RWPE1 (cell line): ENCODE results near the gene CMTM6.

Experiments
- CTCF ChIA-PET: fragments of 350-600 bp; sonication (Branson Sonifier 250); formaldehyde crosslinking; extraction: SDS; loops from one replicate; lab custom pipeline; 2021; lab: Yijun Ruan, JAX
- POLR2A ChIA-PET: fragments of 400-600 bp; formaldehyde crosslinking; extraction: SDS; loops from one replicate; lab custom pipeline; 2020; ENCODE audit warnings: antibody characterized with exemption; ENCODE audit not compliant: low non-redundant PET; lab: Yijun Ruan, JAX
- DNase-seq: peaks from one replicate; pipeline ENCODE4 v3.0.0; 2012; ENCODE audit warnings: low spot score
- H3K27ac ChIP-seq: fragments of 450-650 bp; 2 replicates; pipeline ENCODE4 v1.5.1; 2017
- TF ChIP-seq, protein P1 (sequence below): fragments of 450-650 bp; conservative IDR thresholded peaks from 2 replicates; pipeline ENCODE4 v1.5.1; 2017; ENCODE audit warnings: low read depth, mild to moderate bottlenecking

Gene CMTM6

DNA sequence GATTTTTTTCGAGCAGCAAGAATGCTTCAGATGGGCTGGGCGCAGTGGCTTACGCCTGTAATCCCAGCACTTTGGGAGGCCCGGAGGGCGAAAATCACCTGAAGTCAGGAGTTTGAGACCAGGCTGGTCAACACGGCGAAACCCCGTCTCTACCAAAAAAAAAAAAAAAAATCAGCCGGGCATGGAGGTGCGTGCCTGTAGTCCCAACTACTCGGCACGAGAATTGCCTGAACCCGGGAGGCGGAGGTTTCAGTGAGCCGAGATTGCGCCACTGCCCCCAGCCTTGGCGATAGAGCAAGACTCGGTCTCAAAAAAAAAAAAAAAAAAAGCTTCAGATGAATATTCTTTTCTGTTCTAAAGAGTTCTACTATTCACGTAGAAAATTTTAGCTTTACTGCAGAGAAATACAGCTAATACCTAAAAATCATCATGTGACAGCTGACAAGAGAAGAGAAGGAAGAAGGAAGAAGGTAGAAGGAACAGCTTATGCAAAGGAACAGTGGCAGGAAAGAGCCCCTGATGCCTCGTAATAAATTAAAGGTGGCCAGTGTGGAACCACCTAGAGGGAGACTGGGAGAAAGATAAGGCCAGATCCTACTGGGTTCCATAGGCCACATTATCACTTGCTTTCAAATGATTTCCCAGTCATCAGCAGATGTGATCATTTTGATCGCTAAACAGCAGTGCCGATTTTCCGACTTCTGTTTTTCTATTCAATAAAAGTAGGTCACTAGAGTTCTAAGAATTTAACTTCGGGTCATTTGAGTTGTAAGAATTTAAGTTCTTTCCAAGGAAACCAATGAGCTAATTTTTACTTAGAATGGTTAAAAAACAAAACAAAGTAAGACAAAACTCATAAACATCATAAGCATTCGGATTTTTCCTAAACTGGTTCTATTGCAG, 1.5 kb downstream of the CMTM6 start:
- ChIA-PET POLR2A (no interaction called here), CTCF (no interaction called here)
- H3K27ac ChIP-seq: no peak overlapping the region
- DNase-seq: no peak
- TF ChIP-seq, protein P1, sequence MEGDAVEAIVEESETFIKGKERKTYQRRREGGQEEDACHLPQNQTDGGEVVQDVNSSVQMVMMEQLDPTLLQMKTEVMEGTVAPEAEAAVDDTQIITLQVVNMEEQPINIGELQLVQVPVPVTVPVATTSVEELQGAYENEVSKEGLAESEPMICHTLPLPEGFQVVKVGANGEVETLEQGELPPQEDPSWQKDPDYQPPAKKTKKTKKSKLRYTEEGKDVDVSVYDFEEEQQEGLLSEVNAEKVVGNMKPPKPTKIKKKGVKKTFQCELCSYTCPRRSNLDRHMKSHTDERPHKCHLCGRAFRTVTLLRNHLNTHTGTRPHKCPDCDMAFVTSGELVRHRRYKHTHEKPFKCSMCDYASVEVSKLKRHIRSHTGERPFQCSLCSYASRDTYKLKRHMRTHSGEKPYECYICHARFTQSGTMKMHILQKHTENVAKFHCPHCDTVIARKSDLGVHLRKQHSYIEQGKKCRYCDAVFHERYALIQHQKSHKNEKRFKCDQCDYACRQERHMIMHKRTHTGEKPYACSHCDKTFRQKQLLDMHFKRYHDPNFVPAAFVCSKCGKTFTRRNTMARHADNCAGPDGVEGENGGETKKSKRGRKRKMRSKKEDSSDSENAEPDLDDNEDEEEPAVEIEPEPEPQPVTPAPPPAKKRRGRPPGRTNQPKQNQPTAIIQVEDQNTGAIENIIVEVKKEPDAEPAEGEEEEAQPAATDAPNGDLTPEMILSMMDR: no peak

DNA sequence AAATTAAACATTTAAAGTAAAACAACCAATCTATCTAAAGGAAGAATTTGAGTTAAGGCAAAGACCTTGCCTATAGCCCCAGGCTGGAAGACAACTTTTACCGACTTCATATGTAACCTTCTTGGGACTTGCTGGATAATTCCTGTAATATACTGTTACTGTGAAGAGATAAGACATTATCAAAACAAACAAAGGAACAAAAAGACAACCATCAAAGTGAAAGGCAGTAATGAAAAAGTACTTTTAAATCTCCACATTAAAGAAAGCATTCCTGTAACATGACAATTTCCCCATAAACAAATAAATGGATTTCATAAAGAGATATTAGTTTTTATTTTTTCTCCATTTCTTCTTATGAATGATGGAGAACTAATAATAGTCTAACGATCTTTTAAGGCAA, 2.4 kb downstream of the CMTM6 start:
- TF ChIP-seq, protein P1: no peak
- no peak for DNase-seq
- H3K27ac ChIP-seq: no peak overlapping the region
- POLR2A ChIA-PET: no interaction called here
- CTCF ChIA-PET: no interaction called here

DNA sequence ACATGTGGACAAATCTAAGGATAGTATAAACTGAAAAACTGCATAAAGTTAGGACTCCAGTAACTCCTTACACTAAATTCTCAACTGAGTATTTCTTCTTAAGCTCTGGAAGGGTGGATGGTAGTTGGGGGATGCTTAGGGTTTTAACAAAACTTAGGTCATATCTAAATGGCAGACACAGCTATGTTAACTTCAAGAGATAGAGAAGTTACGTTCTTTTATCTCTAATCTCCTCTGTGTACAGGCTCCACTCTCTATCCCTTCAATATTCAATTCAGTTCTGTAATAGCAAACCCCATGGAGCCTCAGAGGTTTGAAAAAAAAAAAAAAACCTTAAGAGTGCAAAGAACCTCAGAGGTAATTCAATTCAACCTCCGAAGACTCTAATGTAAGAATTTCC, 3.1 kb downstream of the CMTM6 start:
- H3K27ac ChIP-seq: no peak overlapping the region
- POLR2A ChIA-PET: no interaction called here
- CTCF ChIA-PET: no interaction called here
- TF ChIP-seq, protein P1: no peak
- no peak for DNase-seq

DNA sequence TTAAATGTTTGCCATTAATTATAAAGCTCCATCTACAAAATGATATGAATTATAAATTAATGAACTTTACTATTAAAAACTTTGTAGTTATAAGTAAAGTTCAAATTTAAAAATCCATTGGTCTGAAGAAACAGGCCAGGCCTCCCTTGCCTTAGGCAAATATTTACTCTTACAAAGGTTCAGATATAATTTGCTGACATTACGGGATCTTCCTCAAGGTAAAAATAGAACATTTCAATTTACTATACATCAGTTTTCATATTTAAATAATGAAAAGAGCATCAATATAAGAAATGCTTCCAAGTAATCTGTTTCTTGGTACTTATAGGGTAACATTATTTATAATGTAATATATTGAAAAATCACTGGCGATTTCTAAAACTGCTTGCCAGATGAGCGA, 3.7 kb downstream of the CMTM6 start:
- no peak for DNase-seq
- ChIA-PET POLR2A (no interaction called here), CTCF (no interaction called here)
- H3K27ac ChIP-seq: no peak overlapping the region
- TF ChIP-seq, protein P1: no peak

DNA sequence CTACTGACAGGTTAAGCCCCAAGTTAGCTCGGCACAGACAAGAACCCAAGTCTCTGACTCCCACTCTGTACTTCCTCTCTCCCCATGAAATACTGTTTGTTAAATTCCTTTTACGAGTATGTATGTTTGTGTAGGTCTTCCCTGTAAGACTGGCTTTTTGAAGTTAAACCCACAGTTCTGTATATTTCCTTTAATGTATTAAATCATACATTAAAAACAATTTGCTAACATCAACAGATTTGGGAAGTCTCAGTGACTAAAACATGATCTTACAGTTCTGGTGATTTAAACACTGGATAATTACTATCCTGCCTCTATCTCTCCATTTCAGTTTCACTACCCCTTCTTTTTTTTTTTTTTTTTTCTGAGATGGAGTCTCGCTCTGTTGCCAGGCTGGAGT, 4.4 kb downstream of the CMTM6 start:
- no peak for DNase-seq
- TF ChIP-seq, protein P1: no peak
- ChIA-PET CTCF (interaction anchor here (0.7 kb wide), 1 partner anchor 31 kb away, joined by 3 read pairs; no protein-coding TSS in a partner anchor), POLR2A (no interaction called here)
- no peak overlapping the region for H3K27ac ChIP-seq

DNA sequence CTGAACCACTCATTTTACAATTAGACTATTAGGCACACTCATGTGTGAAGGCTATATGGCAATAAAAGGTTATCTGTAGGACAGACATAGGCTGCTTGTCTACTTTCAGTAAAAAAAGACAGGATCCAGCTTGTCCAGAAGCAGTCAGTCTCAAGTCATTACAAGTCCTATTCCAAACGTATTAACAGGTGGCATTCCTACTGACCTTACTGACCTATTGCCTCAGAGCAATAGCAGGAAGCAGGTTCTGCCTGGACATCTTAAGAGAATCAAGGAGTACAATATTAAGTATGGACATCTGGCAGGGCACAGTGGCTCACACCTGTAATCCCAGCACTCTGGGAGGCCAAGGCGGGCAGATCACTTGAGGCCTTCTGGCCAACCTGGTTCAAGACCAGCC, 7.0 kb downstream of the CMTM6 start:
- peak; percentile 49 for DNase-seq
- ChIA-PET CTCF (interaction anchor here (0.6 to 0.7 kb wide), 2 partner anchors 14 to 320 kb away, joined by 3 to 4 read pairs; no protein-coding TSS in a partner anchor), POLR2A (interaction anchor here (0.8 kb wide), 1 partner anchor 121 kb away, joined by 4 read pairs; no protein-coding TSS in a partner anchor)
- TF ChIP-seq, protein P1: no peak
- peak overlapping the region; percentile 62 for H3K27ac ChIP-seq
